Measurements from ENCODE around the gene LARGE1. TPM values are rescaled to one million over a fixed set of nuclear protein-coding genes. Genes with fewer than 3 reads are reported as not detected.

The LARGE1 gene
- total RNA-seq, 1 experiment from 2014 or later = 1.5 TPM

DNA sequence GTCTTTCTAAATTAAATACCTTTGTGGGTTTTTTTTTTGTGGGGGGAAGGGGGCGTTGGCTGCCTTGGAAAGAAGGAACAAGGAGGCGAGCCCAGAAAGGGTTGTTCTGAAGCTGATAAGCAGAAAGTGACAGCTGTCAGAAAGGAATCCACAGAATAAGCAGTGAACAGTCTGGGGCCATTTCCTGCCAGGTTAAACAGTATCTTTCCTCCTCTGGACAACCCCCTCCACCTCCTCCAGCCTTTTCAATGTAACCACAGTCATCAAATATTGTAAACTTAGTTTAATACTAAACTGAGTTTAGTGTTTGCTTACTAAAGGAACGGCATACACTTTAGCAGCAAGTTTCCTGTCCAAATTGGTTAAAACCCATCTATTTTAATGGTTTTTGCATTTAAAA, 590.9 kb downstream of the LARGE1 start:
- Histone ChIP-seq H4K20me1 (ENCODE audit: insufficient read depth) (no peaks in the 10 kb centered on the region), H3K9me2 (ENCODE audit: insufficient read depth) (no peaks in the 10 kb centered on the region), H3K27me3 (ENCODE audit: insufficient read depth, low read length) (no peaks in the 10 kb centered on the region), H3K27ac (ENCODE audit: low read depth, low read length) (no peak overlapping the region), H3K9me3 (ENCODE audit: control insufficient read depth in 1 of 2, insufficient read depth in 1 of 2, low read depth in 1 of 2, low read length in 2 of 2) (peaks cover 0 to 27% of the 10 kb centered on the region in 2 experiments; a peak in 2 of 4 replicates), H2AFZ (ENCODE audit: low read depth, low read length, poor library complexity, severe bottlenecking) (no peak overlapping the region), H3K4me1 (ENCODE audit: control insufficient read depth in 1 of 2, insufficient read depth in 2 of 2, low read length in 2 of 2) (no peaks in the 10 kb centered on the region), H3K4me3 (replicated peaks in 1 of 2; ENCODE audit: low read depth in 1 of 2, low read length in 2 of 2) (no peak overlapping the region), H3K9ac (ENCODE audit: low read length) (no peak overlapping the region), H3K79me2 (ENCODE audit: insufficient read depth, low read length) (no peaks in the 10 kb centered on the region), H3K4me2 (ENCODE audit: low read length) (no peak overlapping the region), H3K36me3 (ENCODE audit: control insufficient read depth in 1 of 2, insufficient read depth in 2 of 2, low read length in 2 of 2) (no peaks in the 10 kb centered on the region)
- CTCF ChIA-PET = no interaction called here
- RAD21 ChIA-PET (ENCODE audit: low non-redundant PET in 1 of 2, low total read pairs in 2 of 2, uncharacterized antibody in 2 of 2, unreplicated experiment in 2 of 2) = no interaction called here
- ATAC-seq = no peak
- DNase-seq (ENCODE audit: low read depth, low spot score) = no peak
- no TSS peak for BruUV-seq (replicated peaks)
- no peak for TF ChIP-seq EZH2 (IDR thresholded peaks at IDR 0.05)
- TF ChIP-seq SRF (IDR thresholded peaks at IDR 0.05; ENCODE audit: low read depth) = no peak
- TF ChIP-seq POLR2A (IDR thresholded peaks at IDR 0.05; ENCODE audit: borderline replicate concordance, extremely low read depth, insufficient read depth, insufficient read length) = no peak
- TF ChIP-seq ZFX (IDR thresholded peaks at IDR 0.05) = no peak
- POLR2A ChIA-PET = no interaction called here
- intact Hi-C loops (cut with micrococcal nuclease) = no loop called here

DNA sequence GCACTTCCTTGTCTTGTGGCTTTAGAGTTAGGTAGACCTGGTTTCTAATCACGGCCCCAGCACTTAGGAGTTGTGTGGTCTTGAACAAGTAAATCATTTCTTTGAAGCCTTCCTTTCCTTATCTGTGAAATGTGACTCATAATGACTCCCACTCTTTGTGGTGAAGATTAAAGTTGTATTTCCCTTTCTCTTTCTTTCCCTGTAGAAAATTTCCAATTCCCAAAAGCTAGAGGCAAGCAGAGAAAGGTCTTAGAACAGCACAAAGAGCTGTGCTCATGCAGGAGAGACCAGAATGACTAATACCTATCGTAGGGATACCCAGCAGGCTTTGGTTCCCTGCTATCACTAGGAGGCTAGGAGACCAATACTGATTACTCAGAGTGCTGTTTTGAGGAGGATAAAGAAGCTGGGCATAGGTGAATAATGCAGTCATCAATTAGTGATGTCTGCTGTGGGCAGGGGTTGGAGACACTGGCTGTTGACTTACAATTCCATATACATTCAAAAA, 591.4 kb downstream of the LARGE1 start:
- Histone ChIP-seq H3K9me3 (ENCODE audit: control insufficient read depth in 1 of 2, insufficient read depth in 1 of 2, low read depth in 1 of 2, low read length in 2 of 2) (peaks cover 0 to 30% of the 10 kb centered on the region in 2 experiments; a peak in 2 of 4 replicates), H4K20me1 (ENCODE audit: insufficient read depth) (no peaks in the 10 kb centered on the region), H3K36me3 (ENCODE audit: control insufficient read depth in 1 of 2, insufficient read depth in 2 of 2, low read length in 2 of 2) (no peaks in the 10 kb centered on the region), H2AFZ (ENCODE audit: low read depth, low read length, poor library complexity, severe bottlenecking) (no peak overlapping the region), H3K9me2 (ENCODE audit: insufficient read depth) (no peaks in the 10 kb centered on the region), H3K27ac (ENCODE audit: low read depth, low read length) (no peak overlapping the region), H3K27me3 (ENCODE audit: insufficient read depth, low read length) (no peaks in the 10 kb centered on the region), H3K4me1 (ENCODE audit: control insufficient read depth in 1 of 2, insufficient read depth in 2 of 2, low read length in 2 of 2) (no peaks in the 10 kb centered on the region), H3K4me2 (ENCODE audit: low read length) (no peak overlapping the region), H3K9ac (ENCODE audit: low read length) (no peak overlapping the region), H3K79me2 (ENCODE audit: insufficient read depth, low read length) (no peaks in the 10 kb centered on the region), H3K4me3 (replicated peaks in 1 of 2; ENCODE audit: low read depth in 1 of 2, low read length in 2 of 2) (no peak overlapping the region)
- RAD21 ChIA-PET (ENCODE audit: low non-redundant PET in 1 of 2, low total read pairs in 2 of 2, uncharacterized antibody in 2 of 2, unreplicated experiment in 2 of 2) = no interaction called here
- TF ChIP-seq SIN3A (IDR thresholded peaks at IDR 0.05; ENCODE audit: low read depth) = no peak
- TF ChIP-seq RAD21 (IDR thresholded peaks at IDR 0.05; ENCODE audit: low read depth) = no peak
- TF ChIP-seq JUND (IDR thresholded peaks at IDR 0.05) = no peak
- TF ChIP-seq EZH2phosphoT487 (IDR thresholded peaks at IDR 0.05; ENCODE audit: borderline replicate concordance) = no peak
- TF ChIP-seq EZH2 (IDR thresholded peaks at IDR 0.05) = no peak
- TF ChIP-seq TCF7L2 (IDR thresholded peaks at IDR 0.05; ENCODE audit: borderline replicate concordance, extremely low read depth, insufficient read depth, insufficient read length) = no peak
- TF ChIP-seq YY1 (IDR thresholded peaks at IDR 0.05; ENCODE audit: extremely low read depth, insufficient replicate concordance, low read depth, low read length) = no peak
- no peak for TF ChIP-seq POLR2AphosphoS5 (IDR thresholded peaks at IDR 0.05; ENCODE audit: low read depth, low read length)
- no peak for TF ChIP-seq SP1 (IDR thresholded peaks at IDR 0.05; ENCODE audit: low read depth)
- POLR2A ChIA-PET = no interaction called here
- no TSS peak for BruUV-seq (replicated peaks)
- intact Hi-C loops (cut with micrococcal nuclease) = no loop called here
- CTCF ChIA-PET = no interaction called here
- DNase-seq (ENCODE audit: low read depth, low spot score) (no peak), ATAC-seq (no peak)
